ENCODE data around the gene CCR9. TPM values are rescaled to one million over a fixed set of nuclear protein-coding genes. Genes with fewer than 3 reads are reported as not detected.

Gene CCR9
- total and polyA plus RNA-seq, 2 experiments from 2014 or later, result 0.27 to 0.71 TPM

DNA sequence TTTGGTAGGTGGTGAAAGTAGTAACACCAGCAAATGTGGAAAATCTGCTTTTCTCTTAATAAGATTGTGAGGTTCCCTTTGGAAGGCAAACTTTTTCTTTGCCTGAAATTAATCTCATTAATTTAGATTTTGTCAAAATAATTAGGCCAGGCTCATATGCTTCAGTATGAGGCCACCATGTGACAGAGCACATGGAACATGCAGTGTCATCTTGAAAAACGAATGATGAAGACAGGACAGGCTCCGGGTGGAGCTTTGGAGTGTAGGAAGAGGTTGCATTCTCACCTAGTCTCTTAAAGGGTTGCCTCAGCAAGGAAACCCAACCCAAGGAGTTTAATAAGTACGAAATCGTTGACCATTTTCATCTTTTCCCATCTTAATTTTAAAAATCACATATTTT is 25.9 kb upstream of the CCR9 start:
- Histone ChIP-seq H3K27ac (no peak overlapping the region), H3K4me1 (ENCODE audit: low read depth) (peaks cover 24% of the 10 kb centered on the region), H3K36me3 (no peaks in the 10 kb centered on the region), H3K27me3 (no peaks in the 10 kb centered on the region), H3K9me3 (ENCODE audit: low read depth) (no peaks in the 10 kb centered on the region), H3K4me3 (no peak overlapping the region)
- TF ChIP-seq, protein P1, sequence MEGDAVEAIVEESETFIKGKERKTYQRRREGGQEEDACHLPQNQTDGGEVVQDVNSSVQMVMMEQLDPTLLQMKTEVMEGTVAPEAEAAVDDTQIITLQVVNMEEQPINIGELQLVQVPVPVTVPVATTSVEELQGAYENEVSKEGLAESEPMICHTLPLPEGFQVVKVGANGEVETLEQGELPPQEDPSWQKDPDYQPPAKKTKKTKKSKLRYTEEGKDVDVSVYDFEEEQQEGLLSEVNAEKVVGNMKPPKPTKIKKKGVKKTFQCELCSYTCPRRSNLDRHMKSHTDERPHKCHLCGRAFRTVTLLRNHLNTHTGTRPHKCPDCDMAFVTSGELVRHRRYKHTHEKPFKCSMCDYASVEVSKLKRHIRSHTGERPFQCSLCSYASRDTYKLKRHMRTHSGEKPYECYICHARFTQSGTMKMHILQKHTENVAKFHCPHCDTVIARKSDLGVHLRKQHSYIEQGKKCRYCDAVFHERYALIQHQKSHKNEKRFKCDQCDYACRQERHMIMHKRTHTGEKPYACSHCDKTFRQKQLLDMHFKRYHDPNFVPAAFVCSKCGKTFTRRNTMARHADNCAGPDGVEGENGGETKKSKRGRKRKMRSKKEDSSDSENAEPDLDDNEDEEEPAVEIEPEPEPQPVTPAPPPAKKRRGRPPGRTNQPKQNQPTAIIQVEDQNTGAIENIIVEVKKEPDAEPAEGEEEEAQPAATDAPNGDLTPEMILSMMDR (IDR thresholded peaks at IDR 0.05; ENCODE audit: low read depth, low read length), result no peak
- no peak for DNase-seq (ENCODE audit: low read depth in 1 of 2, low spot score in 1 of 2)

DNA sequence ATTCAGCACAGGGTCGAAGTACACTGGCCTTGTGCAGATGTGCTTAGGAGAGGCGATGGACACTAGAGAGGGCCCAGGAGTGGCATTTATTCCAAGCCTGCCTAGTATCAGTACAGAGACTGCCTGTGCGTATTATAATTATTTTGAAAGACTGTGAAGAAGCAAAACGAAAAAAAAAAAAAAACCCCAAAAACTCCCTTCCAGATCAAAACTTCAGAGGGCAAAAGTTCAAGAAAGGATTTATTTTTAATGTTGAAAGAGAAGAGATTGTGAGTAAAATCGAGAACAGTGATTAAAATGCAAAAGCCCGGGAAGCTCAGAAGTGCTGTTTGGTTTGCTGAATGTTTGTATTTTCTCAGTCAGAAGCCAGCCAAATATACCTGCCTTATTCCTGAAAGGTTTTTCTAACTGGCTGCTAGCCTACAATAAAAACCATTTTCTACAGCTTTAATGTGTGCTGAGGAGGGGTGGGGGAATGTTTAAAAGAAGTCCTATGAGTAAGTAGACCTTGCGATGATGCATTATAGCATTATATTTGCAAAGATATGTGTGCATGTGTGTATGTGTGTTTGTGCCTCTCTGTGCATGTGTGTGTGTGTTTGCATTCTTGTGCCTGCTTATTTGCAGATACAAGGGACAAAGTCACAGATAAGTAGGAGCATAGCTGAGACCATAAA is 25.2 kb upstream of the CCR9 start:
- no peaks in the 10 kb centered on the region for H3K27me3 ChIP-seq
- DNase-seq (ENCODE audit: low read depth in 1 of 2, low spot score in 1 of 2), result peak in 1 of 2 donors; percentile 26
- H3K36me3 ChIP-seq, result no peaks in the 10 kb centered on the region
- H3K27ac ChIP-seq, result no peak overlapping the region
- H3K9me3 ChIP-seq (ENCODE audit: low read depth), result no peaks in the 10 kb centered on the region
- TF ChIP-seq, protein P1 (IDR thresholded peaks at IDR 0.05; ENCODE audit: low read depth, low read length), result no peak
- H3K4me3 ChIP-seq, result no peak overlapping the region
- peaks cover 24% of the 10 kb centered on the region for H3K4me1 ChIP-seq (ENCODE audit: low read depth)

DNA sequence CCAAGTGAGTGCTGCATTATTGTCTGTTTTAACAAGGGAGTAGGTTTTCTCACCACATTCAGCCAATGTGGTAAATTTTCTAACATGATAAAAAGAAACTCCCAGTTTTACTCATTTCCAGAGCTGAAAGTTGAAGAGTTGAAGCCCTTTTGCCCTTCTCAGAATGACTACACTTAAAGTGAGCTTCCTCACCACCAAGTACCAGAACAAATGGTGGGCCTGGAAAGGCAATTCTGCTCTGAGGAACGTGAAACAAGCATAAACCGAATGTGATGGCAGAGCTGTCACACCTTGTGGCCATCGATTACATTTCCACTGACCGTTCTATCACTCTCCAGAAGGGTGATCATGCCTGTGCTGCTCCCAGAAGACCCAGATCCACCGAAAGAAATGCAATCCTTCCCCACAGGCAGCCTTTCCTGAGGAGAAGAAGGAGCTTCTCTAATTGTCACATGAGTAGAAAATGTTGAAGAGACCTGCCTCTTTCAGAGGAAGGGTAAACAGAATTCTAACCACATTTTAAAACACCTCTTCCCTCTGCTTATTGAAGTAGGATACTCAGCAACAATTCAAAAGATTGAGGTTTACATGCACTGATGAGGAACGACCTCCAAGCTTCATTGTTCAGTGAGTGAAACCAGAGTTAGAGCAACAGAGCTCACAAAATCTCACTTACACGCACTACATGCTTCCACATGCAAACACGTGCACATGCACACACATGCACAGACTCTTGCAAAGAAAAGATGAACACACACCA is 21.4 kb upstream of the CCR9 start:
- Histone ChIP-seq H3K9me3 (ENCODE audit: low read depth) (no peaks in the 10 kb centered on the region), H3K27ac (no peak overlapping the region), H3K27me3 (no peaks in the 10 kb centered on the region), H3K36me3 (no peaks in the 10 kb centered on the region), H3K4me1 (ENCODE audit: low read depth) (peaks cover 14% of the 10 kb centered on the region), H3K4me3 (no peak overlapping the region)
- no peak for DNase-seq (ENCODE audit: low read depth in 1 of 2, low spot score in 1 of 2)
- TF ChIP-seq, protein P1 (IDR thresholded peaks at IDR 0.05; ENCODE audit: low read depth, low read length), result no peak

DNA sequence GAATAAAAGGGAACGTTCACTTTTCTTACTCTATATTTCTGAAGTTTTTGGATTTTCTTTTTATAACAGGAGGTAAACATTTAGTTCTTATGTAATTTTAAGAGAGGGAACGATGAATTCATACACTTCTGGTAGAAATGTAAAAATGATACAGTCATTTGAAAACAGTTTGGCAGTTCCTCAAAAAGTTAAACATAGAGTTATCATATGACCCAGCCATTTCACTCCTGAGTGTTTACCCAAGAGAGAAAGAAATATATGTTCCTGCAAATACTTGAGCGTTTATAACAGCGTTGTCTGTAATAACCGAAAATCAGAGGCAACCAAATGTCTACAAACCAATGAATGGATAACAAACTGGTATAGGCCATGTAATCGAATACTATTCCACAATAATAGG is 20.8 kb upstream of the CCR9 start:
- no peak overlapping the region for H3K4me3 ChIP-seq
- TF ChIP-seq, protein P1 (IDR thresholded peaks at IDR 0.05; ENCODE audit: low read depth, low read length), result no peak
- H3K36me3 ChIP-seq, result no peaks in the 10 kb centered on the region
- no peak for DNase-seq (ENCODE audit: low read depth in 1 of 2, low spot score in 1 of 2)
- H3K9me3 ChIP-seq (ENCODE audit: low read depth), result no peaks in the 10 kb centered on the region
- no peaks in the 10 kb centered on the region for H3K27me3 ChIP-seq
- H3K27ac ChIP-seq, result no peak overlapping the region
- H3K4me1 ChIP-seq (ENCODE audit: low read depth), result peaks cover 13% of the 10 kb centered on the region

DNA sequence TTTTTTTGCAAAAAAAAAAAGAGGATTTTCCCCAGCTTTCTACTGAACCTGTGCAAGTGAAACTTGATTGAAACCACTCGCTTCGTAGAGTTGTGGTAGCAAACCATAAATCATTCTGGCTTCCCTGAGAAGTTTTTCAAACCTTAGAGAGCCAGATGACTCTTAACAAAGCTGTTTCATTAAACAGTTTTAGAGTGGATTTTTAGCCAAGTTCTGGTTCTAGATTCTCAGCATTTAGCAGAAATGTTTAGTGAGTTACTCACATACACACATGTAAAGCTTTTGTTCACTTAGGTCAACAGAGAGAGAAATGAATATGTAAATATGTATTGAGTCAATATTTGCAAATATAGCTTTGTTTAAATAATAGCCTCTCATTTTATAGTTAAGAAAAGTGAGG is 18.1 kb upstream of the CCR9 start:
- TF ChIP-seq, protein P1 (IDR thresholded peaks at IDR 0.05; ENCODE audit: low read depth, low read length), result no peak
- Histone ChIP-seq H3K4me3 (no peak overlapping the region), H3K36me3 (no peaks in the 10 kb centered on the region), H3K27ac (no peak overlapping the region), H3K9me3 (ENCODE audit: low read depth) (no peaks in the 10 kb centered on the region), H3K4me1 (ENCODE audit: low read depth) (no peaks in the 10 kb centered on the region), H3K27me3 (no peaks in the 10 kb centered on the region)
- DNase-seq (ENCODE audit: low read depth in 1 of 2, low spot score in 1 of 2), result no peak
